ENCODE measurements around the gene ZXDB. TPM values are rescaled to one million over a fixed set of nuclear protein-coding genes. Genes with fewer than 3 reads are reported as not detected.
"Not testable (repeated sequence)": the region's sequence is repeated elsewhere in the genome, so short reads cannot be mapped to it uniquely, and the experiment has no call there.

The ZXDB gene
- 6.3 and 7.7 TPM in 2 replicates for polyA plus RNA-seq (2011; rRNA removed)
- 16.0 and 19.3 TPM in 2 replicates for polyA minus RNA-seq (2011; rRNA and poly(A)+ RNA removed)

- H3K4me3 ChIP-seq (ENCODE audit: low read depth, low read length), result peak within 1 kb of the TSS; percentile 51
- H3K27me3 ChIP-seq (ENCODE audit: control insufficient read depth, insufficient read depth, low read length); POLR2A ChIA-PET; H3K9me3 ChIP-seq (ENCODE audit: control insufficient read depth, insufficient read depth, low read length); CTCF ChIA-PET: not testable (repeated sequence)
- peak within 1 kb of the TSS; percentile 68 for H3K27ac ChIP-seq (ENCODE audit: low read depth, low read length)
- DNase-seq (ENCODE audit: low read depth, low spot score), result peak; percentile 18
Observed at GRCh38 chrX:57591284-57592159, at the start of gene ZXDB. TSS of gene ZXDB (plus strand) at chrX:57592011. CDS start at chrX:57592049, 38 bp downstream.

GRCh38 chrX:57565198-57565597 lies 26.6 kb upstream of the ZXDB start:
- no peaks in the 10 kb centered on the region for H3K27me3 ChIP-seq (ENCODE audit: control insufficient read depth, insufficient read depth, low read length)
- no peak overlapping the region for H3K4me3 ChIP-seq (ENCODE audit: low read depth, low read length)
- TF ChIP-seq CTCF (IDR thresholded peaks at IDR 0.05; ENCODE audit: low read depth, low read length), result no peak
- DNase-seq (ENCODE audit: low read depth, low spot score), result no peak
- POLR2A ChIA-PET, result no interaction called here
- H3K9me3 ChIP-seq (ENCODE audit: control insufficient read depth, insufficient read depth, low read length), result no peaks in the 10 kb centered on the region
- H3K27ac ChIP-seq (ENCODE audit: low read depth, low read length), result no peak overlapping the region
- CTCF ChIA-PET, result no interaction called here

- Histone ChIP-seq H3K27me3 (ENCODE audit: control insufficient read depth, insufficient read depth, low read length) (no peaks in the 10 kb centered on the region), H3K27ac (ENCODE audit: low read depth, low read length) (no peak overlapping the region), H3K9me3 (ENCODE audit: control insufficient read depth, insufficient read depth, low read length) (no peaks in the 10 kb centered on the region), H3K4me3 (ENCODE audit: low read depth, low read length) (no peak overlapping the region)
- ChIA-PET POLR2A (no interaction called here), CTCF (no interaction called here)
- no peak for DNase-seq (ENCODE audit: low read depth, low spot score)
- peak; percentile 51 for TF ChIP-seq CTCF (IDR thresholded peaks at IDR 0.05; ENCODE audit: low read depth, low read length)
Observed at GRCh38 chrX:57573754-57574153, 18.1 kb upstream of the ZXDB start.

GRCh38 chrX:57582948-57583347 lies 8.9 kb upstream of the ZXDB start:
- H3K9me3 ChIP-seq (ENCODE audit: control insufficient read depth, insufficient read depth, low read length); DNase-seq (ENCODE audit: low read depth, low spot score); H3K27me3 ChIP-seq (ENCODE audit: control insufficient read depth, insufficient read depth, low read length); H3K4me3 ChIP-seq (ENCODE audit: low read depth, low read length); POLR2A ChIA-PET; H3K27ac ChIP-seq (ENCODE audit: low read depth, low read length): not testable (repeated sequence)
- CTCF ChIA-PET, result interaction anchor here (0.6 kb wide), 1 partner anchor 795 kb away, joined by 3 read pairs; no protein-coding TSS in a partner anchor

GRCh38 chrX:57583477-57583876 lies 8.3 kb upstream of the ZXDB start:
- Histone ChIP-seq H3K27ac (ENCODE audit: low read depth, low read length) (no peak overlapping the region), H3K27me3 (ENCODE audit: control insufficient read depth, insufficient read depth, low read length) (no peaks in the 10 kb centered on the region), H3K4me3 (ENCODE audit: low read depth, low read length) (no peak overlapping the region), H3K9me3 (ENCODE audit: control insufficient read depth, insufficient read depth, low read length) (no peaks in the 10 kb centered on the region)
- TF ChIP-seq CTCF (IDR thresholded peaks at IDR 0.05; ENCODE audit: low read depth, low read length), result no peak
- DNase-seq (ENCODE audit: low read depth, low spot score), result no peak
- ChIA-PET CTCF (no interaction called here), POLR2A (no interaction called here)

- no peak for TF ChIP-seq CTCF (IDR thresholded peaks at IDR 0.05; ENCODE audit: low read depth, low read length)
- no peak overlapping the region for H3K4me3 ChIP-seq (ENCODE audit: low read depth, low read length)
- DNase-seq (ENCODE audit: low read depth, low spot score), result no peak
- H3K9me3 ChIP-seq (ENCODE audit: control insufficient read depth, insufficient read depth, low read length), result no peaks in the 10 kb centered on the region
- ChIA-PET CTCF (no interaction called here), POLR2A (no interaction called here)
- no peak overlapping the region for H3K27ac ChIP-seq (ENCODE audit: low read depth, low read length)
- H3K27me3 ChIP-seq (ENCODE audit: control insufficient read depth, insufficient read depth, low read length), result no peaks in the 10 kb centered on the region
Observed at GRCh38 chrX:57586360-57586759, 5.5 kb upstream of the ZXDB start.

Data from AG04450 (cell line).